NCI-H1092 treated with DMSO at 0.1 percent for 48 hours (cell line): ENCODE measurements around the gene TRIM64.
"Not testable (repeated sequence)": the region's sequence is repeated elsewhere in the genome, so short reads cannot be mapped to it uniquely, and the experiment has no call there.

Experiments used
- DNase-seq: peaks from one replicate; lab custom pipeline; 2025; lab: John Stamatoyannopoulos, UW

TRIM64 gene

GRCh38 chr11:89965737-89966136 lies at the start of gene TRIM64:
TRIM64 (plus strand) TSS chr11:89966037; CDS start chr11:89968504, 2,467 bp downstream.
- not testable (repeated sequence) for DNase-seq

- no peak for DNase-seq
Measured at GRCh38 chr11:89922195-89922660, 43.6 kb upstream of the TRIM64 start, which contains the start of gene TRIM49D1. TRIM49D1 (minus strand) TSS chr11:89922245; CDS start chr11:89917710, 4,535 bp downstream.

GRCh38 chr11:89923764-89924163 lies 42.1 kb upstream of the TRIM64 start, which contains the start of gene TRIM49D2:
TRIM49D2 (plus strand) TSS chr11:89924064; CDS start chr11:89926762, 2,698 bp downstream.
- not testable (repeated sequence) for DNase-seq

GRCh38 chr11:89960833-89961232 lies 5.0 kb upstream of the TRIM64 start:
- DNase-seq: not testable (repeated sequence)
